Neural progenitor cell (in vitro differentiated cells): Measurements from ENCODE around the gene ARHGEF2.

Experiments used
- EZH2 ChIP-seq: fragments of 200-600 bp; sonication (generic); IDR thresholded peaks from 2 replicates; pipeline ENCODE4 v1.6.1; 2017; ENCODE audit warnings: antibody characterized with exemption, mild to moderate bottlenecking, moderate library complexity
- EZH2phosphoT487 ChIP-seq: fragments of 200-600 bp; sonication (generic); IDR thresholded peaks from 2 replicates; pipeline ENCODE4 v1.6.1; 2017; ENCODE audit warnings: antibody characterized with exemption
- TF ChIP-seq, protein P1 (sequence below): fragments of 200-600 bp; sonication (generic); IDR thresholded peaks from 2 replicates; pipeline ENCODE4 v1.5.1; 2017; ENCODE audit warnings: antibody characterized with exemption, mild to moderate bottlenecking

DNA sequence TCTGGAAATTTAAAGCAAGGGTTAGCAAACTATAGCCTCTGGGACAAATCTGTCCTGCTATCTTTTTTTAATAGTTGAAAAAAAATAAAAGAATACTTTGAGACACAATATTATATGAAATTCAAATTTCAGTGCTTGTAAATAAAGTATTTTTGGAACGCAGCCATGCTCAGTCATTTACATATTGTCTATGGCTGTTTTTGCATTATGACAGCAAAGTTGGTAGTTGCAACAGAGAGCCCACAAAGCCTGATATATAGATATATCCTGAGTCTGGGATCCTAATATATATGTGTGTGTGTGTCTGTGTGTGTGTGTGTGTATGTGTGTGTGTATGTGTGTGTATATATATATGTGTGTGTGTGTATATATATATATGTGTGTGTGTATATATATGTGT is 21.6 kb upstream of the ARHGEF2 start:
- TF ChIP-seq, protein P1, sequence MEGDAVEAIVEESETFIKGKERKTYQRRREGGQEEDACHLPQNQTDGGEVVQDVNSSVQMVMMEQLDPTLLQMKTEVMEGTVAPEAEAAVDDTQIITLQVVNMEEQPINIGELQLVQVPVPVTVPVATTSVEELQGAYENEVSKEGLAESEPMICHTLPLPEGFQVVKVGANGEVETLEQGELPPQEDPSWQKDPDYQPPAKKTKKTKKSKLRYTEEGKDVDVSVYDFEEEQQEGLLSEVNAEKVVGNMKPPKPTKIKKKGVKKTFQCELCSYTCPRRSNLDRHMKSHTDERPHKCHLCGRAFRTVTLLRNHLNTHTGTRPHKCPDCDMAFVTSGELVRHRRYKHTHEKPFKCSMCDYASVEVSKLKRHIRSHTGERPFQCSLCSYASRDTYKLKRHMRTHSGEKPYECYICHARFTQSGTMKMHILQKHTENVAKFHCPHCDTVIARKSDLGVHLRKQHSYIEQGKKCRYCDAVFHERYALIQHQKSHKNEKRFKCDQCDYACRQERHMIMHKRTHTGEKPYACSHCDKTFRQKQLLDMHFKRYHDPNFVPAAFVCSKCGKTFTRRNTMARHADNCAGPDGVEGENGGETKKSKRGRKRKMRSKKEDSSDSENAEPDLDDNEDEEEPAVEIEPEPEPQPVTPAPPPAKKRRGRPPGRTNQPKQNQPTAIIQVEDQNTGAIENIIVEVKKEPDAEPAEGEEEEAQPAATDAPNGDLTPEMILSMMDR = no peak
- TF ChIP-seq EZH2 = no peak
- no peak for TF ChIP-seq EZH2phosphoT487
